ENCODE results near the gene PRR33. TPM values are rescaled to one million over a fixed set of nuclear protein-coding genes. Genes with fewer than 3 reads are reported as not detected.

Gene PRR33
- total and polyA plus RNA-seq, 2 donors (not counting 3 experiments of a cell fraction or from before 2014, with no cell fraction given) = not detected

DNA sequence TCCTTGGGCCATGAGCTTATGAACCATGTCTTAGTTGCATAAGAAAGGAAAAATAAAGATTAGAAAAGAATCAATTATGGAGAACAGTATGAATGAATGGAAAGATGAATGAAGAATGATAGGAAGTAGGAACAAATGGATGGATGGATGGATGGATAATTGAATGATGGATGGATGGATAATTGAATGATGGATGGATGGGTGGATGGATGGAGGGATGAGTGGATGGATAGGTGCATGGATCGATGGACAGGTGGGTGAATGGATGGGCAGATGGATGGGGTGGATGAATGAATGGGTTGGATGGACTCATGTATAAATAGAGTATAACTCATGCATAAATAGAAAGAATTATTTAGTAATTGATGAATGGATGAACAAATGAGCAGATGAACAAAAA lies 31.6 kb downstream of the PRR33 start:
- Histone ChIP-seq H2AFZ (ENCODE audit: low read depth, low read length) (no peak overlapping the region), H4K20me1 (replicated peaks; ENCODE audit: control insufficient read depth, extremely low read depth, insufficient read depth, low read length) (no peaks in the 10 kb centered on the region), H3K9ac (replicated peaks; ENCODE audit: extremely low read depth, insufficient read depth, low read length) (no peak overlapping the region), H3K36me3 (ENCODE audit: control insufficient read depth in 2 of 2, extremely low read depth in 1 of 2, insufficient read depth in 2 of 2, low read length in 2 of 2) (no peaks in the 10 kb centered on the region), H3K4me2 (ENCODE audit: insufficient read depth, low read length) (no peak overlapping the region), H3K27ac (ENCODE audit: insufficient read depth, low read depth, low read length) (no peak overlapping the region), H3K9me3 (replicated peaks; ENCODE audit: control insufficient read depth, insufficient read depth, low read length) (no peaks in the 10 kb centered on the region), H3K27me3 (ENCODE audit: control insufficient read depth in 2 of 2, insufficient read depth in 2 of 2, low read length in 2 of 2) (no peaks in the 10 kb centered on the region), H3K4me1 (ENCODE audit: control insufficient read depth, extremely low read depth, insufficient read depth, low read length) (peaks cover 12% of the 10 kb centered on the region), H3K4me3 (replicated peaks in 1 of 3; ENCODE audit: insufficient read depth in 1 of 3, low read depth in 1 of 3, low read length in 3 of 3) (no peak overlapping the region), H3K79me2 (ENCODE audit: control insufficient read depth, insufficient read depth, low read length) (no peaks in the 10 kb centered on the region), H3K9me1 (replicated peaks; ENCODE audit: control insufficient read depth, extremely low read depth, insufficient read depth, low read length) (no peaks in the 10 kb centered on the region)
- dilution Hi-C loops (cut with MboI; ENCODE audit: extremely low pct_ligation_motif_present, low sequenced_read_pairs) = no loop called here
- ChIA-PET CTCF (no interaction called here), POLR2A (no interaction called here)
- no TSS peak for BruUV-seq (replicated peaks)
- DNase-seq (ENCODE audit: low read depth, low spot score) (no peak), FAIRE-seq (no peak)
- TF ChIP-seq JUN (IDR thresholded peaks at IDR 0.05; ENCODE audit: borderline replicate concordance, insufficient read depth, insufficient read length, low read depth) = no peak
- TF ChIP-seq, protein P1, sequence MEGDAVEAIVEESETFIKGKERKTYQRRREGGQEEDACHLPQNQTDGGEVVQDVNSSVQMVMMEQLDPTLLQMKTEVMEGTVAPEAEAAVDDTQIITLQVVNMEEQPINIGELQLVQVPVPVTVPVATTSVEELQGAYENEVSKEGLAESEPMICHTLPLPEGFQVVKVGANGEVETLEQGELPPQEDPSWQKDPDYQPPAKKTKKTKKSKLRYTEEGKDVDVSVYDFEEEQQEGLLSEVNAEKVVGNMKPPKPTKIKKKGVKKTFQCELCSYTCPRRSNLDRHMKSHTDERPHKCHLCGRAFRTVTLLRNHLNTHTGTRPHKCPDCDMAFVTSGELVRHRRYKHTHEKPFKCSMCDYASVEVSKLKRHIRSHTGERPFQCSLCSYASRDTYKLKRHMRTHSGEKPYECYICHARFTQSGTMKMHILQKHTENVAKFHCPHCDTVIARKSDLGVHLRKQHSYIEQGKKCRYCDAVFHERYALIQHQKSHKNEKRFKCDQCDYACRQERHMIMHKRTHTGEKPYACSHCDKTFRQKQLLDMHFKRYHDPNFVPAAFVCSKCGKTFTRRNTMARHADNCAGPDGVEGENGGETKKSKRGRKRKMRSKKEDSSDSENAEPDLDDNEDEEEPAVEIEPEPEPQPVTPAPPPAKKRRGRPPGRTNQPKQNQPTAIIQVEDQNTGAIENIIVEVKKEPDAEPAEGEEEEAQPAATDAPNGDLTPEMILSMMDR (IDR thresholded peaks at IDR 0.05; ENCODE audit: extremely low read depth in 1 of 2, insufficient read depth in 1 of 2, low read depth in 1 of 2, low read length in 2 of 2) = no peak
- no peak for TF ChIP-seq POLR2A (IDR thresholded peaks at IDR 0.05; ENCODE audit: low read depth, low read length)
- no peak for TF ChIP-seq GATA2 (IDR thresholded peaks at IDR 0.05; ENCODE audit: insufficient read depth, insufficient read length, low read depth, low read length)
- no peak for TF ChIP-seq FOS (IDR thresholded peaks at IDR 0.05; ENCODE audit: borderline replicate concordance, insufficient read depth, low read length)
- no peak for TF ChIP-seq EZH2 (IDR thresholded peaks at IDR 0.05; ENCODE audit: borderline replicate concordance, low read depth, low read length, severe bottlenecking)
- TF ChIP-seq MYC (IDR thresholded peaks at IDR 0.05; ENCODE audit: low read depth, low read length) = no peak
- no peak for TF ChIP-seq POLR2AphosphoS5 (IDR thresholded peaks at IDR 0.05; ENCODE audit: insufficient read depth, low read depth, low read length)
- TF ChIP-seq, protein P2, sequence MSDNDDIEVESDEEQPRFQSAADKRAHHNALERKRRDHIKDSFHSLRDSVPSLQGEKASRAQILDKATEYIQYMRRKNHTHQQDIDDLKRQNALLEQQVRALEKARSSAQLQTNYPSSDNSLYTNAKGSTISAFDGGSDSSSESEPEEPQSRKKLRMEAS (IDR thresholded peaks at IDR 0.05; ENCODE audit: insufficient read depth, insufficient read length) = no peak
- intact Hi-C loops (cut with micrococcal nuclease) = no loop called here
